ENCODE measurements around the gene MAML2.

MAML2 gene

GRCh38 chr11:96318399-96318798 lies 24.6 kb downstream of the MAML2 start:
- DNase-seq (ENCODE audit: low read depth): no peak

GRCh38 chr11:96317985-96318384 lies 25.0 kb downstream of the MAML2 start:
- DNase-seq (ENCODE audit: low read depth): no peak

- DNase-seq (ENCODE audit: low read depth): no peak
Observed at GRCh38 chr11:96317571-96317970, 25.4 kb downstream of the MAML2 start.

GRCh38 chr11:96316869-96317268 lies 26.1 kb downstream of the MAML2 start:
- DNase-seq (ENCODE audit: low read depth): no peak

- no peak for DNase-seq (ENCODE audit: low read depth)
Observed at GRCh38 chr11:96315476-96315875, 27.5 kb downstream of the MAML2 start.

- no peak for DNase-seq (ENCODE audit: low read depth)
Observed at GRCh38 chr11:96314326-96315020, 28.5 kb downstream of the MAML2 start.

- no peak for DNase-seq (ENCODE audit: low read depth)
Observed at GRCh38 chr11:96313163-96313562, 29.8 kb downstream of the MAML2 start.

- no peak for DNase-seq (ENCODE audit: low read depth)
Observed at GRCh38 chr11:96311120-96311568, 31.9 kb downstream of the MAML2 start.

GRCh38 chr11:96310236-96310635 lies 32.8 kb downstream of the MAML2 start:
- no peak for DNase-seq (ENCODE audit: low read depth)

GRCh38 chr11:96309643-96310017 lies 33.4 kb downstream of the MAML2 start:
- no peak for DNase-seq (ENCODE audit: low read depth)

- DNase-seq (ENCODE audit: low read depth): no peak
Observed at GRCh38 chr11:96309016-96309642, 33.9 kb downstream of the MAML2 start.

GRCh38 chr11:96307776-96308140 lies 35.2 kb downstream of the MAML2 start:
- DNase-seq (ENCODE audit: low read depth): no peak

GRCh38 chr11:96306933-96307775 lies 35.8 kb downstream of the MAML2 start:
- DNase-seq (ENCODE audit: low read depth): no peak

GRCh38 chr11:96306600-96306932 lies 36.4 kb downstream of the MAML2 start:
- no peak for DNase-seq (ENCODE audit: low read depth)

- DNase-seq (ENCODE audit: low read depth): no peak
Observed at GRCh38 chr11:96306071-96306470, 36.9 kb downstream of the MAML2 start.

- no peak for DNase-seq (ENCODE audit: low read depth)
Observed at GRCh38 chr11:96303980-96304379, 39.0 kb downstream of the MAML2 start.

- DNase-seq (ENCODE audit: low read depth): no peak
Observed at GRCh38 chr11:96303064-96303463, 39.9 kb downstream of the MAML2 start.

GRCh38 chr11:96301818-96302217 lies 41.2 kb downstream of the MAML2 start:
- DNase-seq (ENCODE audit: low read depth): no peak

- no peak for DNase-seq (ENCODE audit: low read depth)
Observed at GRCh38 chr11:96299155-96299888, 43.7 kb downstream of the MAML2 start.

GRCh38 chr11:96295369-96295768 lies 47.6 kb downstream of the MAML2 start:
- no peak for DNase-seq (ENCODE audit: low read depth)

- DNase-seq (ENCODE audit: low read depth): no peak
Observed at GRCh38 chr11:96294289-96294688, 48.7 kb downstream of the MAML2 start.

GRCh38 chr11:96293598-96294021 lies 49.4 kb downstream of the MAML2 start:
- DNase-seq (ENCODE audit: low read depth): no peak
